Measurements from ENCODE around the gene PRR15L. TPM values are rescaled to one million over a fixed set of nuclear protein-coding genes. Genes with fewer than 3 reads are reported as not detected.

The PRR15L gene, protein sequence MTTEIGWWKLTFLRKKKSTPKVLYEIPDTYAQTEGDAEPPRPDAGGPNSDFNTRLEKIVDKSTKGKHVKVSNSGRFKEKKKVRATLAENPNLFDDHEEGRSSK
- not detected in 2 replicates for total RNA-seq (2014; rRNA removed; shearing (Covaris generic))
- 0.16 TPM in 1 of 2 replicates, not detected in the other for polyA plus RNA-seq (2016; fragmentation: Nextera tagmentation; extraction: Ambion mirVana)

DNA sequence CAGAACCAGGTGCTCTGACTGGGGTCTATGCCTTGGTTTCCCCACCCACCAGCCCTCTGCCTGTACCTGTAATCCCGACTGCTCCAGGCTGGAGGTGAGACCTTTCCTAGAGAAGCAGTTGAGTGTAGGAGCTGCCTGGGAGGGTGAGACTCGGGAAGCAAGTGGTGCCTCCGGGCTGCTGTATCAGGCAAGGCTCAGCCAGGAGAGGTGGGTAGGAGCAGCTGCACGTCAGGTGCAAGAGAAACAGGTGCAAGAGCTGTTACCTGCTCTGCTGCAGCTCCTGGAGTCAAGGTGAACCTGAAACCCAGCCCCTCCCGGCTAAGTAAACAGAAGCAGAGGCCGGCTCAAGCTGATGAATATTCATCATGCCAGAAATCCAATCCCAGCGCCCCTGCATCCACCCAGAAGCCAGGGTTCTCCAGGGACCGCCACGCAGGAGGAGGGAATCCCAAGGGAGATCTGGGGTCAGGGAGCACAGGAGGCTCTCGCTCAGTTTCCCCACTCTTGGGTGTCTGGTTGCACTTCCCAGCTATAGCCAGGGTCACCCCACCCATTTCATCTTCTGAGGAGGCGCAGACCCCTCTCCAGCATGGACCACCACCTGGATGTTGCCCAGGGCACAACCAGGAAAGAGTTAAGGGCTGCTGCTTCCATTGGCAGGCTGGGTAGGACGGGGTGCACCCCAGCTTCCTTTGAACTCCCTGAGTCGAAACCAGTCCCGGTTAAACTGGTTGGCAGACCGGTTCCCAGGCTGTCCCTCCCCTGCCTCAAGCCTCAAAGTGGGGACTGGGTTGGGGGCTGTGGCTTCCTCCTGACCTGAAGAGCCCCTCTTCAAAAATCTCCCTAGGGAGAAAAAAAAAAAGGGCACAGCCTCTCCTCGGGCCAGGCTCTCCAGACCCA, at the start of gene PRR15L:
Gene PRR15L (minus strand): TSS at position 293 of the 900 bp plus-strand sequence. CDS start 4,649 bp downstream, outside the sequence.
- Histone ChIP-seq H3K9me2 (ENCODE audit: insufficient read depth) (no peaks in the 10 kb centered on the region), H3K9me3 (ENCODE audit: low read depth) (no peaks in the 10 kb centered on the region), H3K36me3 (ENCODE audit: low read depth) (no peaks in the 10 kb centered on the region), H3K4me3 (no peak within 1 kb of the TSS), H3K27me3 (replicated peaks; ENCODE audit: insufficient read depth) (no peaks in the 10 kb centered on the region), H4K20me1 (ENCODE audit: insufficient read depth) (no peaks in the 10 kb centered on the region), H3K9ac (no peak within 1 kb of the TSS), H3K4me2 (ENCODE audit: unreplicated experiment) (no peak within 1 kb of the TSS), H3F3A (ENCODE audit: insufficient read depth) (no peaks in the 10 kb centered on the region), H2AFZ (no peak within 1 kb of the TSS), H3K79me2 (ENCODE audit: insufficient read depth) (no peaks in the 10 kb centered on the region), H3K27ac (no peak within 1 kb of the TSS), H3K4me1 (ENCODE audit: insufficient read depth) (no peaks in the 10 kb centered on the region)
- in situ Hi-C loops (cut with MboI) = no loop called here
- WGBS, 2 experiments (ENCODE audit: low coverage in 1 of 2, low lambda C conversion rate in 2 of 2, missing lambda C conversion rate in 2 of 2) = 42 to 48% methylated on average over 15 to 16 of the region's 16 CpGs
- TF ChIP-seq EZH2phosphoT487 (IDR thresholded peaks at IDR 0.05; ENCODE audit: insufficient read depth, low read depth) = no peak
- TF ChIP-seq EZH2 (IDR thresholded peaks at IDR 0.05; ENCODE audit: insufficient read depth, poor library complexity, severe bottlenecking) = no peak
- DNase-seq = no peak

DNA sequence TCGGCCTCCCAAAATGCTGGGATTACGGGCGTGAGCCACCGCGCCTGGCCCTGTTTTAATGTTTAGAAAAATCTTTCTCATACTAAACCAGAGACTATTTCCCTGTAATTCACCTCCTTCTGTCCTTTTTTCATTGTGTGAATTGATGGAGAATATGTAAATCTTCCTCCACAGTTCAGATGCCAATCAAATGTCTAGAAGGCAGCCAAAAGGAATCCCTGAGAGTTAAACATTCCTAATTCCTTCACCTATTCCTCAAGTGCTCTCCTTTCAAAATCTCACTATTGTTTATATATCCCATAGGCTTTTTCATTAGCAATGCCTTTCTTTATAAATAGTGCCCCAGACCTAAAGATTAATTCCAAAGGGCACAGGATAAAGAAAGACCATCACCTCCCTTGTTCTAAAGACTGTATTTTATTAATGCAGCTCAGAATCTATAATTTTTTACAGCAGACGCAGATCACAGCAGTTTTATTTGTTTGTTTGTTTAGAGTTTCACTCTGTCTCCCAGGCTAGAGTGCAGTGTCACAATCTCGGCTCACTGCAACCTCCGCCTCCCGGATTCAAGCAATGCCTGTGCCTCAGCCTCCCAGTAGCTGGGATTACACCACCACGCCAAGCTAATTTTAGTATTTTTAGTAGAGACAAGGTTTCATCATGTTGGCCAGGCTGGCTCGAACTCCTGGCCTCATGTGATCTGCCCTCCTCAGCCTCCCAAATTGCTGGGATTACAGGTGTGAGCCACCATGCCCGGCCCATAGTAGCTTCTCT, 49.4 kb upstream of the PRR15L start:
- no peaks in the 10 kb centered on the region for H3K79me2 ChIP-seq (ENCODE audit: insufficient read depth)
- H3K27ac ChIP-seq = no peak overlapping the region
- peaks cover 37% of the 10 kb centered on the region for H3K4me1 ChIP-seq (ENCODE audit: insufficient read depth)
- WGBS, 2 experiments (ENCODE audit: low coverage in 1 of 2, low lambda C conversion rate in 2 of 2, missing lambda C conversion rate in 2 of 2) = 88 to 91% methylated on average over 12 of the region's 12 CpGs
- no peaks in the 10 kb centered on the region for H3K9me2 ChIP-seq (ENCODE audit: insufficient read depth)
- no peak overlapping the region for H3K9ac ChIP-seq
- no peak for DNase-seq
- no peak overlapping the region for H3K4me2 ChIP-seq (ENCODE audit: unreplicated experiment)
- H2AFZ ChIP-seq = no peak overlapping the region
- no peak for TF ChIP-seq EZH2phosphoT487 (IDR thresholded peaks at IDR 0.05; ENCODE audit: insufficient read depth, low read depth)
- TF ChIP-seq EZH2 (IDR thresholded peaks at IDR 0.05; ENCODE audit: insufficient read depth, poor library complexity, severe bottlenecking) = no peak
- H3K9me3 ChIP-seq (ENCODE audit: low read depth) = no peaks in the 10 kb centered on the region
- in situ Hi-C loops (cut with MboI) = no loop called here
- no peaks in the 10 kb centered on the region for H3K27me3 ChIP-seq (replicated peaks; ENCODE audit: insufficient read depth)
- no peaks in the 10 kb centered on the region for H4K20me1 ChIP-seq (ENCODE audit: insufficient read depth)
- H3K4me3 ChIP-seq = no peak overlapping the region
- no peaks in the 10 kb centered on the region for H3K36me3 ChIP-seq (ENCODE audit: low read depth)
- peaks cover 12% of the 10 kb centered on the region; the same call in 1 of the 2 replicates for H3F3A ChIP-seq (ENCODE audit: insufficient read depth)

DNA sequence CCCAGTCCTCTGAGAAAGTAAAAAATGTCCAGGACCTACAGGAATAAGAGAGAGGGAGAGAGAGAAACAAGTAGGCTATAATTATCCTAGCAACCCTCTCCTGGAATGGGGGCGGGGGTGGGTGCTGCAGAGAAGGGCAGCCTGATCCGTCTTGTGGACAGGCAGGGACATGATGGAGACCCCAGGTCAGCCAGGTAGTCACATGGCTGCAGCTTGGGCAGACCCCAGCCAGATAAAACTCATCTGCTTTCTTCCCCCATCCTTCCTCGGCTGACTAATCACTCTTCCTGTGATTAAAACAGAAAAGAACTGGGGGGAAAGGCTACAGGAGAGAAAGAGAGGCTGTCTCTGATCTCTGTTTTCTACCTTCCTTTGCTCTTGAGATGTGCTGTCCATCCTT, 47.3 kb upstream of the PRR15L start:
- no peaks in the 10 kb centered on the region for H3K9me2 ChIP-seq (ENCODE audit: insufficient read depth)
- peak overlapping the region; percentile 97 for H2AFZ ChIP-seq
- no peaks in the 10 kb centered on the region for H3K9me3 ChIP-seq (ENCODE audit: low read depth)
- no peak overlapping the region for H3K4me3 ChIP-seq
- 0 out of 2 replicates have a peak overlapping the region, but pooled peaks have one; percentile 5 for H3K27ac ChIP-seq
- TF ChIP-seq EZH2phosphoT487 (IDR thresholded peaks at IDR 0.05; ENCODE audit: insufficient read depth, low read depth) = no peak
- no peaks in the 10 kb centered on the region for H3K36me3 ChIP-seq (ENCODE audit: low read depth)
- peak; percentile 22 for DNase-seq
- no peak overlapping the region for H3K9ac ChIP-seq
- H3K79me2 ChIP-seq (ENCODE audit: insufficient read depth) = no peaks in the 10 kb centered on the region
- no peaks in the 10 kb centered on the region for H3K27me3 ChIP-seq (replicated peaks; ENCODE audit: insufficient read depth)
- no peaks in the 10 kb centered on the region for H4K20me1 ChIP-seq (ENCODE audit: insufficient read depth)
- H3F3A ChIP-seq (ENCODE audit: insufficient read depth) = peaks cover 19% of the 10 kb centered on the region
- in situ Hi-C loops (cut with MboI) = no loop called here
- H3K4me1 ChIP-seq (ENCODE audit: insufficient read depth) = peaks cover 37% of the 10 kb centered on the region
- WGBS, 2 experiments (ENCODE audit: low coverage in 1 of 2, low lambda C conversion rate in 2 of 2, missing lambda C conversion rate in 2 of 2) = 47 to 70% methylated on average over 3 of the region's 3 CpGs
- peak overlapping the region; percentile 1 for H3K4me2 ChIP-seq (ENCODE audit: unreplicated experiment)

DNA sequence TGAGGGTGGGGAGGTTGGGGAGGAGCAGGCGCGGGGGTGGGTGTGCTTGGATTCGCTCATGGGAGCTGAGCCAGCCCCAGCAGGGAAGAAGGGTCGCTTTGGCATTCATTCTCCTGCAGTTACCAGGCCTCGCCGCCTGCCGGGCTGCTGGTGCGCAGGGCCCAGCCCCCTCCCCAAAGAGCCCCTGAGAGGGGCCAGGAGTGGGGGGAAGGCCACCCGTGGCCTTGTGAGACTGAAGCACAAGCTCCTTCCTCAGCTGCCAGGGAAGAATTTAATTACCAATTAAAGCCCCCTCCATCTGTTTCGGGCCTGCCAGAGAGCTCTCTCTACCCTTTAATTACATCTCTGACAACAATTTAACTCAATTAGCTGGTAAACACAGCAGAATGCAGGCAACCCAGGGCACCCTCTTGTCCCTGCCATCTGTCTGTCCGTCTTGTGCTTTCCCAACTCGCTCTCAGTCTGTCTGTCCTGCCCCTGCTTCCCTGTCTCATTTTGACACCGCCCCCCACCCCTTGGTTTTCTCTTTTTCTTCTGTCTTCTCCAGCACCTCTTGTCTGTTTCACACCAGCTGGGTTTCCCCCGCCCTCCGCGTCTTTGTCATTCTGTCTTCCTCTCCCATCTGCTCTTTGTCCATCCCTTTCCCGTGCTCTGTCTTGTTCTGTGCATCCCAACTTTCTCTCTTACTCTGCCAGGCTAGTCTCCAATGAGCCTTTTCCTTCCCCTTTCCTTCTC, 45.9 kb upstream of the PRR15L start:
- WGBS, 2 experiments (ENCODE audit: low coverage in 1 of 2, low lambda C conversion rate in 2 of 2, missing lambda C conversion rate in 2 of 2) = 78 to 87% methylated on average over 11 to 17 of the region's 17 CpGs
- Histone ChIP-seq H3K9ac (no peak overlapping the region), H3K4me1 (ENCODE audit: insufficient read depth) (peaks cover 45% of the 10 kb centered on the region)

More for the DNA sequence above, 45.9 kb upstream of the PRR15L start:
- H4K20me1 ChIP-seq (ENCODE audit: insufficient read depth) = no peaks in the 10 kb centered on the region
- peaks cover 19% of the 10 kb centered on the region for H3F3A ChIP-seq (ENCODE audit: insufficient read depth)
- H3K27ac ChIP-seq = peak overlapping the region; percentile 96
- no peaks in the 10 kb centered on the region for H3K36me3 ChIP-seq (ENCODE audit: low read depth)
- H3K4me2 ChIP-seq (ENCODE audit: unreplicated experiment) = no peak overlapping the region
- H3K79me2 ChIP-seq (ENCODE audit: insufficient read depth) = no peaks in the 10 kb centered on the region
- H2AFZ ChIP-seq = peak overlapping the region; percentile 97
- TF ChIP-seq EZH2phosphoT487 (IDR thresholded peaks at IDR 0.05; ENCODE audit: insufficient read depth, low read depth) (no peak), EZH2 (IDR thresholded peaks at IDR 0.05; ENCODE audit: insufficient read depth, poor library complexity, severe bottlenecking) (no peak)
- H3K4me3 ChIP-seq = no peak overlapping the region
- no peak for DNase-seq
- H3K27me3 ChIP-seq (replicated peaks; ENCODE audit: insufficient read depth) = no peaks in the 10 kb centered on the region
- H3K9me3 ChIP-seq (ENCODE audit: low read depth) = no peaks in the 10 kb centered on the region
- H3K9me2 ChIP-seq (ENCODE audit: insufficient read depth) = no peaks in the 10 kb centered on the region
- in situ Hi-C loops (cut with MboI) = no loop called here

Measured in GM23248 (cell line).